Measurements from ENCODE around the gene SLC25A13.

DNA sequence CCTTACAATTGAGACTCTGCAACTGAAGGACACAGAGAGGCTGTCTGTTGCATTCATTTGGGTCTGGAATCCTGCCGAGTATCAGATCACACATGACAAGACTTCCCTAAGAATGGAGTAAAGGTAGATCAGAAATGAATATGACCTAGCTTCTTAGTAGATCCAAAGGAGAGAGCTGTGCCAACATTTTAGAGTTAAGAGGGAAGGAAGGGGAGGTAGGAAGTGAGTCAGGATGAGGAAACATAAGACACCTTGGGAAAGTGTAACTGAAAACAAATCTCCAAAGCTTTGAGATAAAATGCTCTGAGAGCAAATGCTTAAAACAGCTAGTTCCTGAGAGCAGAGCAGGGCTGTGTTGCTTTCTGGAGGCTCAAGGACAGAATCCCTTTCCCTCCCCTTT, 6.1 kb upstream of the SLC25A13 start:
- TF ChIP-seq POLR2A (IDR thresholded peaks at IDR 0.05) (no peak), POLR2AphosphoS5 (IDR thresholded peaks at IDR 0.05; ENCODE audit: insufficient read depth in 1 of 2, low read depth in 1 of 2) (no peak)
- TF ChIP-seq, protein P1, sequence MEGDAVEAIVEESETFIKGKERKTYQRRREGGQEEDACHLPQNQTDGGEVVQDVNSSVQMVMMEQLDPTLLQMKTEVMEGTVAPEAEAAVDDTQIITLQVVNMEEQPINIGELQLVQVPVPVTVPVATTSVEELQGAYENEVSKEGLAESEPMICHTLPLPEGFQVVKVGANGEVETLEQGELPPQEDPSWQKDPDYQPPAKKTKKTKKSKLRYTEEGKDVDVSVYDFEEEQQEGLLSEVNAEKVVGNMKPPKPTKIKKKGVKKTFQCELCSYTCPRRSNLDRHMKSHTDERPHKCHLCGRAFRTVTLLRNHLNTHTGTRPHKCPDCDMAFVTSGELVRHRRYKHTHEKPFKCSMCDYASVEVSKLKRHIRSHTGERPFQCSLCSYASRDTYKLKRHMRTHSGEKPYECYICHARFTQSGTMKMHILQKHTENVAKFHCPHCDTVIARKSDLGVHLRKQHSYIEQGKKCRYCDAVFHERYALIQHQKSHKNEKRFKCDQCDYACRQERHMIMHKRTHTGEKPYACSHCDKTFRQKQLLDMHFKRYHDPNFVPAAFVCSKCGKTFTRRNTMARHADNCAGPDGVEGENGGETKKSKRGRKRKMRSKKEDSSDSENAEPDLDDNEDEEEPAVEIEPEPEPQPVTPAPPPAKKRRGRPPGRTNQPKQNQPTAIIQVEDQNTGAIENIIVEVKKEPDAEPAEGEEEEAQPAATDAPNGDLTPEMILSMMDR (IDR thresholded peaks at IDR 0.05) = no peak

All from vagina (tissue), 2 donors.